Activated CD8-positive, alpha-beta memory T cell treated with anti-CD3 and anti-CD28 coated beads, Interleukin-2, amount 10 ng/mL, durations not matched to agents 7 days and 5 days (primary cell): Measurements from ENCODE around the gene TANC1. TPM values are rescaled to one million over a fixed set of nuclear protein-coding genes. Genes with fewer than 3 reads are reported as not detected.

Source experiments
- ATAC-seq: fragments of 150-1000 bp; cut with Tn5 transposase; one replicate; pipeline ENCODE4 v1.10.0; 2021; ENCODE audit warnings: moderate library complexity
- CTCF ChIA-PET: fragments of 350-600 bp; sonication (Branson Sonifier 250); formaldehyde crosslinking; loops from one replicate; lab custom pipeline; 2021; ENCODE audit warnings: antibody characterized with exemption; lab: Charles Lee
- DNase-seq: peaks from one replicate; pipeline ENCODE4 v3.0.0-alpha.2; 2020
- H3K27ac Mint-ChIP-seq: one replicate; pipeline ENCODE4 v1.8.0; 2021; ENCODE audit warnings: mild to moderate bottlenecking, mixed read lengths
- H3K27me3 Mint-ChIP-seq: one replicate; pipeline ENCODE4 v1.8.0; 2021; ENCODE audit warnings: mixed read lengths
- H3K36me3 Mint-ChIP-seq: one replicate; pipeline ENCODE4 v1.8.0; 2021; ENCODE audit warnings: mild to moderate bottlenecking, mixed read lengths
- H3K4me1 Mint-ChIP-seq: one replicate; pipeline ENCODE4 v1.8.0; 2021; ENCODE audit warnings: mixed read lengths
- H3K4me3 Mint-ChIP-seq: one replicate; pipeline ENCODE4 v1.8.0; 2021; ENCODE audit warnings: mild to moderate bottlenecking, moderate library complexity, mixed read lengths
- H3K9me3 Mint-ChIP-seq: one replicate; pipeline ENCODE4 v1.8.0; 2022; ENCODE audit warnings: low read depth, mixed read lengths
- total RNA-seq, 2 experiments: library from RNA; stranded (reverse); gene quantifications; one replicate each; pipeline ENCODE4 v1.2.3, GENCODE V29; 2021

Gene TANC1
- total RNA-seq, 2 experiments from 2014 or later, result 0.16 to 0.20 TPM

DNA sequence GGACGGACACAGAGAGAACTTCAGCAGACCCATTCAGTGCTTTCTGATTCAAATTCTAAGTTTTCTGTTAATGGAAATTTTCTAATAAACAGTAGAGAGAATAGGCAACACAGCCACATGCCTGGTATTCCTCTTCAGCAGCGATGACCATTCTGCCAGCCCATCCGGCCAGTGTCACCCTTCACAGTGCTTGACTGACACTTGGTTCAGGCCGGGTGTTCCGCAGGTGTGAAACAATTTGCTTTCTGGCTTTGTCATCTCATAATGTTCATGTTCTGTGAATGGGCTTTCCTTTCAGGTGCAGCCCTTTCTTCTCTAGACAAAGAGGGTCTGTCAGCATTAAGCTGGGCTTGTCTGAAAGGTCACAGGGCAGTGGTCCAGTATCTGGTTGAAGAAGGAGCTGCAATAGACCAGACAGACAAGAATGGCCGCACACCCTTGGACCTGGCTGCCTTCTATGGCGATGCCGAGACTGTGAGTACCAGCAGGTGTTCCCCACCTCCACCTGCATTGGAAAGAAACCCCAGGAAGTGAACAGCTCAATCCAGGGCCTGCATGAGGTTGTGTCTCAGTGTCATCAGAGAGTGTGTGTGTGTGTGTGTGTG lies 251.1 kb downstream of the TANC1 start:
- no peaks in the 10 kb centered on the region for H3K27me3 Mint-ChIP-seq
- no peaks in the 10 kb centered on the region for H3K4me1 Mint-ChIP-seq
- CTCF ChIA-PET, result no interaction called here
- ATAC-seq (no peak), DNase-seq (no peak)
- H3K4me3 Mint-ChIP-seq, result no peak overlapping the region
- H3K36me3 Mint-ChIP-seq, result no peaks in the 10 kb centered on the region
- no peaks in the 10 kb centered on the region for H3K9me3 Mint-ChIP-seq
- H3K27ac Mint-ChIP-seq, result no peak overlapping the region

DNA sequence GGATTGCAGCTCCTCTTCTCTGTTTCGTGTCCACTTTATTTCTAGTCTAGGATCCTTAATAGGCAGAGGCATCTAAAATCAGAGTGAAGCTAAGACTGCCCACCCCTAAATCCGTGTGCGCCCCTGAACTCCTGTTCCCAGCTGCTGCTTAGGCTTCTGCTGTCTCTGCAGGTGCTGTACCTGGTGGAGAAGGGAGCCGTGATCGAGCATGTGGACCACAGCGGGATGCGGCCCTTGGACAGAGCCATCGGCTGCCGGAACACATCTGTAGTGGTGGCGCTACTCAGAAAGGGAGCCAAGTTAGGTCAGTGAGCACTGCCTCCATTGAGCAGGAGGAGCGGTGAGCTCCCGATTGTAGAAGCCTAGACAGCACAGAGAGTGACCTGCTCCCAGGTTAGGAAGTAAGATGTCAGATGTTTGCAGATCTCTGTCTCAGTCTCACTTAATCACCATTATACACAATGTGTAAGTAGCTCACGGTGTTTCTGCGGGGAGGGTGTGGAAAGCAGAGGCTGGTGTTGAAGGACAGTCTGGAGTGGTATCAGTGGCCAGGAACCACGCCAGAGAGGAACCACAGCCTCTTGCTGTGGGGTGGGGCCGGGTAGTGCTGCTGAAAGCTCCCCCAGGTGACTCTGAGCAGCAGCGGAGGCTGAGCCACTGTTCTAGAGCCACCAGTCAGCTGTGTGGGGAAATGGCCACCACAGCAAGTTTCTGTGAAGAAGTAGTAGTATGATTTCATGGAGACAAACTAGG lies 255.8 kb downstream of the TANC1 start:
- ATAC-seq (no peak), DNase-seq (no peak)
- no peaks in the 10 kb centered on the region for H3K9me3 Mint-ChIP-seq
- CTCF ChIA-PET, result interaction anchor here (0.6 kb wide), 1 partner anchor 26 kb away, joined by 3 read pairs; no protein-coding TSS in a partner anchor
- no peak overlapping the region for H3K4me3 Mint-ChIP-seq
- no peak overlapping the region for H3K27ac Mint-ChIP-seq
- no peaks in the 10 kb centered on the region for H3K36me3 Mint-ChIP-seq
- H3K27me3 Mint-ChIP-seq, result no peaks in the 10 kb centered on the region
- H3K4me1 Mint-ChIP-seq, result peaks cover 19% of the 10 kb centered on the region

DNA sequence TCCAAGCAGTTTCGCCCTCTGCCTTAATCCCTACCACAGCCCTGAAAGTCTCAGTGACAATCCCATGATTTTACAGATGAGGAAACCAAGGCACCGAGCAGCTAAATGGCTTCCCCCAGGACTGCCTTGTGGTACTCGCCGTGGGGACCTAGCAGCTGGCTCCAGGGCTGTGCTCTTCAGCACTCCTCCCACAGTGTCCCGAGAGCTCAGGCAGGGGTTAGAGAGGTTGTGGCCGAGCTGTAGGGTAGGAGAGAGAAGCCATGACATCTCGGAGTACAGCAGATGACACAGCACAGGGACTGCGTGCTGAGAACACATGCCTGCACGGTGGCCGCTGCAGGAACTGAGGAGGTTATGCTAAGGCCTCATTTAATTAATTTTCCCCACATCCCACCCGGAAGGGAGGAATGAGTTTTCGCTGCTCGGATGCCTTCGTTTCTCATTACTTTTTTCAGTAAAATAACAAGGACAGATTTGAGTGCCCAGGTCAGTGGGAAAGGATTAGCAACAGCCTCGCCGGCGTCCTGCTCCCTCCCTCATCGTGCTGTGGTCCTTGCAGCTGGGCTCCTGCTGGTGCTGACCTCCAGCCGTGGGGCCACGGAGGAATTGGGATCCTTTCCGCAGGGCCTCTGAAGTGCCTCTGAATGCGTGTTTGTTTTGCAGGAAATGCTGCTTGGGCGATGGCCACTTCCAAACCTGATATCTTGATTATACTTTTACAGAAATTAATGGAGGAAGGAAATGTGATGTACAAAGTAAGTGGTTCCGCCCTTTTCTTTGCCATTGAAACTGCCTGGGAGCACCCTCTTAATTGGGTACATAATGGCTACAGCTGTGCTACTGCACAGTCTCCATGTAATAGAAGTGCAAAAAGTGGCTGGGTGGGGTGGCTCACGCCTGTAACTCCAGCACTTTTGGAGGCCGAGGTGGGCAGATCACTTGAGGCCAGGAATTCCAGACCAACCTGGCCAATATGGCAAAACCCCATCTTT lies 256.9 kb downstream of the TANC1 start:
- Mint-ChIP-seq H3K9me3 (no peaks in the 10 kb centered on the region), H3K4me3 (no peak overlapping the region), H3K36me3 (no peaks in the 10 kb centered on the region), H3K27me3 (no peaks in the 10 kb centered on the region), H3K4me1 (peaks cover 19% of the 10 kb centered on the region), H3K27ac (no peak overlapping the region)
- no peak for ATAC-seq
- DNase-seq, result no peak
- CTCF ChIA-PET, result no interaction called here

DNA sequence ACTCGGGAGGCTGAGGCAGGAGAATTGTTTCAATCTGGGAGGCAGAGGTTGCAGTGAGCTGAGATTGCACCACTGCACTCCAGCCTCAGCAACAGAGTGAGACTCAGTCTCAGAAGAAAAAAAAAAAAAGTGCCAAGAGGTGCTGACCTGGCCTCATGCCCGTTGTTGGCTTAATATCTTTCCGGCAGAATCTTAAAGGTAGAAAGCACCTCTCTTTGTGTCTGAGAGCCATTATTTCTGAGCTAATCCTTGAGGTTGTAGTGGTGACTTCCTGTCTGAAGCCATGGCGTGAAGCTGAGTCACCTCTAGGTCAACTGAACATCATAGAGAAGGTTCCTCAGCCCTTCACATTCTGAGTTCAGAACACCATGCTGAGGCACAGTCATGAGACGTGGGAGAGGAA lies 257.6 kb downstream of the TANC1 start:
- Mint-ChIP-seq H3K4me1 (peaks cover 19% of the 10 kb centered on the region), H3K4me3 (no peak overlapping the region), H3K9me3 (no peaks in the 10 kb centered on the region), H3K36me3 (no peaks in the 10 kb centered on the region), H3K27ac (no peak overlapping the region), H3K27me3 (no peaks in the 10 kb centered on the region)
- DNase-seq (peak; percentile 65), ATAC-seq (peak; percentile 93)
- CTCF ChIA-PET, result interaction anchor here (1.3 kb wide), 1 partner anchor 8 kb away, joined by 3 read pairs; no protein-coding TSS in a partner anchor

DNA sequence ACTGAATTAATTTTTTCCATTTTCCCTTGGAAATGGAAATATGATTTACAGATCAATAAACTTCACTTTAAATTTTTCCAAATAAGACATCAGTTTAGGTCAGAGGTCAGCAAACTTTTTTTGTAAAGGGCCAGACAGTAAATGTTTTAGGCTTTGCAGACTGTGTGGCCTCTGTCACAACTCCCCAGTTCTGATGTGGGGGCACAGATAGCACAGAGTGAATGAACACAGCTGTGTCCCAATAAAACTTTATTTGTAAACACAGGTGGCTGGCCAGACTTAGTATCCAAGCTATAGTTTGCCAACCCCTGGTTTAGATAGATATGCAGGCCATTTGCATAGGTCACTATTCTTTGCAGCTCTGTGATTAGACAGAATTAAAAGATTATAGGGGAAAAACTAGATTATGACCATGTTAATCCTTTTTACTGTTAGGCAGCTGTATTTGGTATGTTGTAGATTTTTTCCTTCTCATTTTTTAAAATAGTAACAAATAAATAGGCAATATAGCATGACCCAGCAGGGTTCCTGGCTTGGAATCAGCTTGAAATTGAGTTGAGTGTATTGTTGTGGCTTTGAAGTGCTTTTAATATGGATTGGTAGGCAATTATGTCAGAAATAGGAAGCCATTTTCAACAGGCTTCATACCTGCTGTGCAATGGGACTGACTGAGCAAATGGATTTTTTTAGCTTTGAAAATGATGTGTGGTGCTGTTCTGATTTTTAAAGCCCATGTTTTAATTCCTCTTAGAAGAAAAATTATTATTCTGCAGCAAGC lies 258.4 kb downstream of the TANC1 start:
- CTCF ChIA-PET, result interaction anchor here (1.3 to 1.5 kb wide), 2 partner anchors 9 to 17 kb away, joined by 3 read pairs; no protein-coding TSS in a partner anchor
- ATAC-seq (no peak), DNase-seq (no peak)
- no peaks in the 10 kb centered on the region for H3K36me3 Mint-ChIP-seq
- no peaks in the 10 kb centered on the region for H3K27me3 Mint-ChIP-seq
- H3K27ac Mint-ChIP-seq, result no peak overlapping the region
- no peak overlapping the region for H3K4me3 Mint-ChIP-seq
- peaks cover 19% of the 10 kb centered on the region for H3K4me1 Mint-ChIP-seq
- no peaks in the 10 kb centered on the region for H3K9me3 Mint-ChIP-seq

DNA sequence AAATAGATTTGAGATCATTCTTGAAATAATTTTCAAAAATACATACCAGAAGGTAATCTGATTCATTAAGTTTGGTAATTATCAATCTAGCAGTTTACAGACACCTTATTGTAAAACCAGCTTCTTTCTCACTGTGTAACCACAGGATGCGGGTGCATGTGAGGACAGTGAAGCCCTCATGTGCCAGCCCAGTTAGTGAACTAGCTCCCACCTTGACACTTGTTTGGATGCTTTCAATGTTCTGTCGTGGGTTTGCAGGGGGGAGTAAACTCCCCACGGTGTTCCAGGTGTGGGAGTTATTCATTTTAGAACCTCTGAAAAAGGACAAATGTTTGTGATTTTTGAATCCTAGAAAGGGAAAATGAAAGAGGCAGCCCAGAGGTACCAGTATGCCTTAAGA lies 259.0 kb downstream of the TANC1 start:
- Mint-ChIP-seq H3K36me3 (no peaks in the 10 kb centered on the region), H3K4me3 (no peak overlapping the region), H3K27ac (no peak overlapping the region), H3K9me3 (no peaks in the 10 kb centered on the region), H3K4me1 (peaks cover 19% of the 10 kb centered on the region), H3K27me3 (no peaks in the 10 kb centered on the region)
- DNase-seq (peak; percentile 60), ATAC-seq (peak; percentile 37)
- CTCF ChIA-PET, result interaction anchor here (1.3 to 1.5 kb wide), 2 partner anchors 10 to 17 kb away, joined by 3 read pairs; no protein-coding TSS in a partner anchor

DNA sequence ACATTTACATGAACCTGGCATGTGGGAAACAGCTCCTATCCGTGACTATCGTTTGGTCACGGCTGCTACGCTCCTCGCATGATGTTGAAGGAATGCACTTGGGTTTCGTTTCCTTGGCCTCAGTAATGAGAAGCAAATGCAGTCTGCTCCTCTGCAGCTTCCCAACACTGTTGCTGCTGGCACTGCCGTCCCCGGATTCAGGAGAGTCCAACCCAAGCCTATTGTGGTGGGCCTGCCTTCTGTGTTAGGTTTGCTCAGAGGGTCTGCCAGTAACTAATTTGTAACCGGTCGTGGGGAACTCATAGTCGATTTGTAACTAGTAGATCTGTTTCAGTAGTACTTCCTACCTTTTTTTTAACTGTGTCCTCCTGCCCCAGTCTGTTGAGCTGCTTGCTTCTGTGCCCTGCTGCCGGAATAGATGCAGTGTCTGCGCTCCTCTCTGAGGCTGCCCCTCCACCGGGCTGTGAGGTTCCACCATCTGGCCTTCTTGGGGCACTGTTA lies 259.7 kb downstream of the TANC1 start:
- CTCF ChIA-PET, result interaction anchor here (1.5 kb wide), 1 partner anchor 18 kb away, joined by 3 read pairs; no protein-coding TSS in a partner anchor
- Mint-ChIP-seq H3K27ac (no peak overlapping the region), H3K36me3 (no peaks in the 10 kb centered on the region), H3K27me3 (no peaks in the 10 kb centered on the region), H3K4me1 (peaks cover 19% of the 10 kb centered on the region), H3K4me3 (no peak overlapping the region), H3K9me3 (no peaks in the 10 kb centered on the region)
- no peak for ATAC-seq
- no peak for DNase-seq

DNA sequence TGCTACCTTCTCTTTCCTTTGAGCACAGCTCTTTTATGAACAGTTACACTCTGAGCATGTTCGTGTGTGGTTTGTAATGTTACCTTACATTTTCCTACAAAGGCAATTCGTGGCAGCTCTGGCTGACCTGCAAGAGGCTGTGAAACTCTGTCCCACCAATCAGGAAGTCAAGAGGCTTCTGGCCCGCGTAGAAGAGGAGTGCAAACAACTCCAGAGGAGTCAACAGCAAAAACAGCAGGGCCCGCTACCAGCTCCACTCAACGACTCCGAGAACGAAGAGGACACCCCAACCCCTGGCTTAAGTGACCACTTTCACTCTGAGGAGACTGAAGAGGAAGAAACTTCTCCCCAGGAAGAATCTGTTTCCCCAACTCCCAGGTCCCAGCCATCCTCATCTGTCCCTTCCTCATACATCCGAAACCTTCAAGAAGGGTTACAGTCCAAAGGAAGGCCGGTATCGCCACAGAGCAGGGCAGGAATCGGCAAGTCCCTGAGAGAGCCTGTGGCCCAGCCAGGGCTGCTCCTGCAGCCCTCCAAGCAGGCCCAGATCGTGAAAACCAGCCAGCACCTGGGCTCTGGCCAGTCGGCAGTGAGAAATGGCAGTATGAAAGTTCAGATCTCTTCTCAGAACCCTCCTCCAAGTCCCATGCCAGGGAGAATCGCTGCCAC lies 261.2 kb downstream of the TANC1 start:
- Mint-ChIP-seq H3K4me3 (no peak overlapping the region), H3K36me3 (no peaks in the 10 kb centered on the region), H3K9me3 (no peaks in the 10 kb centered on the region), H3K4me1 (peaks cover 19% of the 10 kb centered on the region), H3K27me3 (no peaks in the 10 kb centered on the region), H3K27ac (no peak overlapping the region)
- ATAC-seq, result no peak
- CTCF ChIA-PET, result interaction anchor here (1.1 kb wide), 1 partner anchor 11 kb away, joined by 3 read pairs; no protein-coding TSS in a partner anchor
- DNase-seq, result no peak

DNA sequence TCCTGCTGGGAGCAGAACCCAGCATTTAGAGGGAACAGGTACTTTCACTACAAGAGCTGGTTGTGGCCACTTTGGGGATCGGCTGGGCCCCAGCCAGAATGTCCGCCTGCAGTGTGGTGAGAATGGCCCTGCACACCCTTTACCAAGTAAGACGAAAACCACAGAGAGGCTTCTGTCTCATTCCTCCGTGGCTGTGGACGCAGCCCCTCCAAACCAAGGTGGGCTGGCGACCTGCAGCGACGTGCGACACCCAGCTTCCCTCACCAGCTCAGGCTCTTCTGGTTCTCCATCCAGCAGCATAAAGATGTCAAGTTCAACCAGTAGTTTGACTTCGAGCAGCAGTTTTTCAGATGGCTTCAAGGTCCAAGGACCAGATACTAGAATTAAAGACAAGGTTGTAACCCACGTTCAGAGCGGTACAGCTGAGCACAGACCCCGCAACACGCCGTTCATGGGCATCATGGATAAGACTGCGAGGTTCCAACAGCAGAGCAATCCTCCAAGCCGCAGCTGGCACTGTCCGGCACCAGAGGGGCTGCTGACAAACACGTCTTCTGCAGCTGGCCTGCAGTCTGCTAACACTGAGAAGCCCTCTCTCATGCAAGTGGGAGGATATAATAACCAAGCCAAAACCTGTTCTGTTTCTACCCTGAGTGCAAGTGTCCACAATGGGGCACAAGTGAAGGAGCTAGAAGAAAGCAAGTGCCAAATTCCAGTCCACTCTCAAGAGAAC lies 261.9 kb downstream of the TANC1 start:
- CTCF ChIA-PET, result no interaction called here
- Mint-ChIP-seq H3K4me3 (no peak overlapping the region), H3K36me3 (no peaks in the 10 kb centered on the region), H3K27ac (no peak overlapping the region), H3K9me3 (no peaks in the 10 kb centered on the region), H3K27me3 (no peaks in the 10 kb centered on the region), H3K4me1 (peaks cover 19% of the 10 kb centered on the region)
- DNase-seq (no peak), ATAC-seq (no peak)

DNA sequence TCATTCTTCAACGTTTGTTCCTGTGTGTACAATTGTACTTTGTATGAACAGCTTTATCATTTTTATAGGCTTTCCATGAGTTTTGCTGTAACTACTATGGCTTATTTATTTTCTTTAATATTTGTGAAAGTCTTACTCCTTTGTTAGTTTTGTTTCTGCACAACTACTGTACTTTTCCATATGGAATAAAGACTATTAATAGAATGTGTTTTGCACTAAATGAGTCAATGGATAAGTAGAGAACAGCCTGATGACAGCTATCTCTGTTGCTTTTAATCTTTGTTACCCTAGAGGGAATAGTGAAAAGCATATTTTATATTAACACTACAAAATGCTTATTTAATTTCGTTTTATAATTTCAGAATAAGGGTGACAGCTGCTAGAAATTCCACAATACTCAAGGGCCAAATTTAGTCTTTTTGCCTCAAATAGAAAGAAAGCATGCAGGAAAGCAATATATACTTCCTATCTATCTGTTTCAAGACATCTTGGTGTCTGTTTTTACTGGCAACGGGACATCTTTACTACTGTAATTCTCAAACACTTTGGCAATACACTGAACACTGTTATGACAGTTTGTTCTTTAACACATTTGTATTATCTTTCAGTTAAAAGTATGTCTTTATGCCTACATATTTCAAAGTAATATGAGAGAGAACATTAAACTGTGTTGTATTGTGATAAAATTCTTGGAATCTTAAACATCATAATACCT lies 264.2 kb downstream of the TANC1 start:
- Mint-ChIP-seq H3K4me3 (no peak overlapping the region), H3K27ac (no peak overlapping the region), H3K27me3 (no peaks in the 10 kb centered on the region), H3K4me1 (peaks cover 4% of the 10 kb centered on the region), H3K36me3 (no peaks in the 10 kb centered on the region), H3K9me3 (no peaks in the 10 kb centered on the region)
- DNase-seq (no peak), ATAC-seq (no peak)
- CTCF ChIA-PET, result no interaction called here

DNA sequence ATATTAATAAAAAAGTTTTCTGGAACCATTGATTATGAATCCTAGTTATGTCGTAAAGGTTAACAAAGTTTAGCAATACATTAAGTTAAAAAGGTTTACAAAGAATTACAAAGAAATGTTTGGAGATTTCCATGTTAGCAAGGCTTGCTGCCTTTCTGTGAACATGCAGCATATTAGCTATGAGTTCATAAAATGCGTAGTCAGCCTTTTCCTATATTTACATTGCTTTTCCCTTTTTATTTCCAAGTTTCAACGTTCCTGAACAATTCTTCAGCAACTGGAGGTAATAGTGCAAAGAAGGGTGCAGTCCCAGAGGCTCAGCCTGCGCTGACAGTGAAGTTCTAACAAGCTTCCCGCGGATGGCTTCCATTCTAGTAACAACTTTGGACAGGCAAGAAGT lies 266.4 kb downstream of the TANC1 start:
- no peaks in the 10 kb centered on the region for H3K27me3 Mint-ChIP-seq
- H3K4me3 Mint-ChIP-seq, result no peak overlapping the region
- H3K27ac Mint-ChIP-seq, result no peak overlapping the region
- no peaks in the 10 kb centered on the region for H3K4me1 Mint-ChIP-seq
- CTCF ChIA-PET, result no interaction called here
- DNase-seq (no peak), ATAC-seq (no peak)
- no peaks in the 10 kb centered on the region for H3K9me3 Mint-ChIP-seq
- no peaks in the 10 kb centered on the region for H3K36me3 Mint-ChIP-seq
